Ishikawa (cell line): ENCODE measurements around the gene FBLN5.

Experiments used
- RAD21 ChIP-seq: IDR thresholded peaks from 2 replicates; pipeline ENCODE4 v1.6.1; 2012; ENCODE audit warnings: low read depth
- YY1 ChIP-seq: IDR thresholded peaks from 2 replicates; pipeline ENCODE4 v1.6.1; 2012; ENCODE audit warnings: low read depth
- ZBTB7A ChIP-seq: IDR thresholded peaks from 2 replicates; pipeline ENCODE4 v1.6.1; 2012; ENCODE audit warnings: low read depth

- TF ChIP-seq RAD21: no peak
- TF ChIP-seq ZBTB7A: no peak
- no peak for TF ChIP-seq YY1
These were observed 47.7 kb downstream of the FBLN5 start for GRCh38 chr14:91899806-91900205.
